H1 (cell line): ENCODE data around the gene HGFAC. TPM values are rescaled to one million over a fixed set of nuclear protein-coding genes. Genes with fewer than 3 reads are reported as not detected.

Experiments used
- CTCF ChIA-PET: fragments of 300-600 bp; sonication (Branson Sonifier 250); formaldehyde crosslinking; loops from one replicate; lab custom pipeline; 2021; ENCODE audit not compliant: partially characterized antibody; lab: Charles Lee
- POLR2A ChIA-PET: fragments of 300-600 bp; sonication (Branson Sonifier 250); formaldehyde crosslinking; loops from one replicate; lab custom pipeline; 2021; ENCODE audit warnings: inconsistent platforms; ENCODE audit not compliant: partially characterized antibody; lab: Charles Lee
- DNase-seq, 2 experiments: peaks; one replicate each; pipeline versions ENCODE4 v3.0.0 to v3.0.0-alpha.2; 2010 to 2022; ENCODE audit warnings: low spot score in 2 of 2, low read depth in 1 of 2, mixed read lengths in 1 of 2
- FAIRE-seq: peaks from 2 replicates; lab custom pipeline; 2011; peaks lifted over from hg19 to GRCh38; lab: Jason Lieb, UNC
- H2AFZ ChIP-seq: 2 replicates; pipeline ENCODE4 v1.8.1; 2012; ENCODE audit warnings: low read length, inconsistent platforms
- H2AK5ac ChIP-seq: 2 replicates; pipeline ENCODE4 v1.6.1; 2013; ENCODE audit warnings: low read depth, low read length
- H2BK120ac ChIP-seq: replicated peaks from 2 replicates; pipeline ENCODE3; 2013; ENCODE audit warnings: low read depth, low read length, inconsistent platforms
- H2BK12ac ChIP-seq: 2 replicates; pipeline ENCODE4 v1.6.1; 2013; ENCODE audit warnings: low read depth, low read length
- H2BK15ac ChIP-seq: 2 replicates; pipeline ENCODE4 v1.6.1; 2013; ENCODE audit warnings: low read length
- H2BK20ac ChIP-seq: 2 replicates; pipeline ENCODE4 v1.6.1; 2013; ENCODE audit warnings: low read length
- H2BK5ac ChIP-seq: 2 replicates; pipeline ENCODE4 v1.6.1; 2013; ENCODE audit warnings: low read depth, low read length
- H3K14ac ChIP-seq: 2 replicates; pipeline ENCODE4 v1.6.1; 2013; ENCODE audit warnings: inconsistent platforms; ENCODE audit not compliant: insufficient read length
- H3K18ac ChIP-seq: 2 replicates; pipeline ENCODE4 v1.6.1; 2013; ENCODE audit warnings: low read length; ENCODE audit errors: extremely low read depth
- H3K23ac ChIP-seq: 2 replicates; pipeline ENCODE4 v1.6.1; 2013; ENCODE audit warnings: inconsistent platforms; ENCODE audit not compliant: insufficient read length
- H3K23me2 ChIP-seq: 2 replicates; pipeline ENCODE4 v1.6.1; 2013; ENCODE audit warnings: low read depth, low read length
- H3K27ac ChIP-seq: 2 replicates; pipeline ENCODE4 v1.6.1; 2011; ENCODE audit warnings: low read depth, low read length, inconsistent platforms
- H3K27me3 ChIP-seq, 4 experiments: replicated peaks in 1 of 4; 1 replicate in 1 of 4; 2 replicates in 3 of 4; pipeline versions ENCODE4 v1.6.1 to v1.8.1; 2011 to 2013; ENCODE audit warnings: low read length in 3 of 4, mild to moderate bottlenecking in 3 of 4, inconsistent platforms in 2 of 4, mixed read lengths in 2 of 4, moderate library complexity in 1 of 4; ENCODE audit not compliant: control insufficient read depth in 3 of 4, insufficient read depth in 3 of 4; ENCODE audit errors: extremely low read depth in 1 of 4
- H3K36me3 ChIP-seq, 4 experiments: 2 replicates each; pipeline versions ENCODE4 v1.6.1 to v1.8.1; 2011 to 2013; ENCODE audit warnings: mild to moderate bottlenecking in 4 of 4, low read length in 3 of 4, moderate library complexity in 2 of 4, control low read depth in 1 of 4, inconsistent platforms in 1 of 4; ENCODE audit not compliant: insufficient read depth in 4 of 4, control insufficient read depth in 2 of 4
- H3K4ac ChIP-seq: replicated peaks from 2 replicates; pipeline ENCODE3; 2013; ENCODE audit warnings: low read length, low read depth, mixed read lengths, inconsistent platforms; ENCODE audit not compliant: insufficient read length
- H3K4me1 ChIP-seq, 4 experiments: replicated peaks in 1 of 4; 1 replicate in 1 of 4; 2 replicates in 3 of 4; pipeline versions ENCODE4 v1.6.1 to v1.8.1; 2011 to 2013; ENCODE audit warnings: low read length in 3 of 4, inconsistent platforms in 2 of 4, mixed read lengths in 1 of 4; ENCODE audit not compliant: insufficient read depth in 4 of 4, control insufficient read depth in 3 of 4
- H3K4me2 ChIP-seq, 2 experiments: 2 replicates each; pipeline versions ENCODE4 v1.6.1 to v1.8.1; 2011 to 2013; ENCODE audit warnings: low read depth in 2 of 2, low read length in 2 of 2, control low read depth in 1 of 2, inconsistent platforms in 1 of 2, mild to moderate bottlenecking in 1 of 2; ENCODE audit not compliant: insufficient read depth in 1 of 2
- H3K4me3 ChIP-seq, 4 experiments: fragments of 200-600, 300-600 bp in 1 of 4; sonication (generic), shearing (Covaris generic), sonication (Bioruptor Twin) in 1 of 4; 2 replicates each; pipeline versions ENCODE4 v1.5.1 to v1.8.1; 2011 to 2016; ENCODE audit warnings: low read length in 4 of 4, low read depth in 3 of 4, control low read depth in 2 of 4, inconsistent platforms in 2 of 4, mild to moderate bottlenecking in 2 of 4, mixed read lengths in 1 of 4, moderate library complexity in 1 of 4; ENCODE audit not compliant: insufficient read depth in 2 of 4; ENCODE audit errors: extremely low read depth in 1 of 4
- H3K56ac ChIP-seq: replicated peaks from 2 replicates; pipeline ENCODE3; 2013; ENCODE audit warnings: low read depth, mild to moderate bottlenecking, mixed read lengths, low read length, inconsistent platforms; ENCODE audit not compliant: insufficient read length
- H3K79me1 ChIP-seq: 2 replicates; pipeline ENCODE4 v1.6.1; 2013; ENCODE audit warnings: low read depth, low read length, control low read depth
- H3K79me2 ChIP-seq, 2 experiments: 2 replicates each; pipeline versions ENCODE4 v1.6.1 to v1.8.1; 2012 to 2013; ENCODE audit warnings: low read length in 2 of 2, mild to moderate bottlenecking in 2 of 2, inconsistent platforms in 1 of 2; ENCODE audit not compliant: insufficient read depth in 2 of 2, control insufficient read depth in 1 of 2
- H3K9ac ChIP-seq, 4 experiments: replicated peaks in 1 of 4; 1 replicate in 1 of 4; 2 replicates in 3 of 4; pipeline versions ENCODE4 v1.6.1 to v1.8.1; 2011 to 2013; ENCODE audit warnings: low read depth in 3 of 4, low read length in 3 of 4, control low read depth in 2 of 4, mild to moderate bottlenecking in 2 of 4, moderate library complexity in 2 of 4, inconsistent platforms in 1 of 4; ENCODE audit errors: extremely low read depth in 1 of 4
- H3K9me3 ChIP-seq, 2 experiments: 2 replicates each; pipeline versions ENCODE4 v1.6.1 to v1.8.1; 2012 to 2013; ENCODE audit warnings: mild to moderate bottlenecking in 2 of 2, moderate library complexity in 2 of 2, control low read depth in 1 of 2, inconsistent platforms in 1 of 2, low read depth in 1 of 2, low read length in 1 of 2, mixed read lengths in 1 of 2; ENCODE audit not compliant: insufficient read depth in 2 of 2
- H4K20me1 ChIP-seq, 2 experiments: replicated peaks in 1 of 2; 2 replicates each; pipeline versions ENCODE3 to v1.8.1; 2011 to 2013; ENCODE audit warnings: inconsistent platforms in 2 of 2, low read length in 2 of 2, mild to moderate bottlenecking in 1 of 2; ENCODE audit not compliant: insufficient read depth in 2 of 2, control insufficient read depth in 1 of 2
- H4K5ac ChIP-seq: 2 replicates; pipeline ENCODE4 v1.6.1; 2013; ENCODE audit warnings: low read length, low read depth, mixed read lengths, inconsistent platforms; ENCODE audit not compliant: insufficient read length
- H4K8ac ChIP-seq: 2 replicates; pipeline ENCODE4 v1.8.0; 2013; ENCODE audit warnings: mild to moderate bottlenecking, moderate library complexity, low read length, inconsistent platforms; ENCODE audit not compliant: insufficient read depth; ENCODE audit errors: extremely low read depth
- H4K91ac ChIP-seq: replicated peaks from 2 replicates; pipeline ENCODE3; 2013; ENCODE audit warnings: low read length, mixed read lengths, inconsistent platforms; ENCODE audit not compliant: insufficient read length
- ASH2L ChIP-seq: fragments of 200-600, 300-600 bp; sonication (generic); IDR thresholded peaks from one replicate; pipeline ENCODE4 v1.7.1; 2017; ENCODE audit warnings: low read length
- BCL11A ChIP-seq, 2 experiments: IDR thresholded peaks; one replicate each; pipeline ENCODE4 v1.6.1; 2011; ENCODE audit warnings: low read depth in 2 of 2, low read length in 2 of 2, mild to moderate bottlenecking in 2 of 2
- CBX5 ChIP-seq: fragments of 300-800, 300-1000 bp; sonication (generic); IDR thresholded peaks from 2 replicates; pipeline ENCODE4 v1.7.1; 2016; ENCODE audit warnings: antibody characterized with exemption, low read length, low read depth
- CTBP2 ChIP-seq: IDR thresholded peaks from 2 replicates; pipeline ENCODE4 v1.7.0; 2011; ENCODE audit warnings: borderline replicate concordance, mild to moderate bottlenecking, moderate library complexity, mixed read lengths, low read length; ENCODE audit not compliant: insufficient read depth, insufficient read length
- EP300 ChIP-seq, 2 experiments: IDR thresholded peaks; 1 replicate in 1 of 2; 2 replicates in 1 of 2; pipeline ENCODE4 v1.6.1; 2011 to 2012; ENCODE audit warnings: low read depth in 2 of 2, low read length in 2 of 2, mild to moderate bottlenecking in 2 of 2, borderline replicate concordance in 1 of 2, inconsistent platforms in 1 of 2, moderate library complexity in 1 of 2
- EZH2 ChIP-seq: fragments of 200-600 bp; sonication (generic); IDR thresholded peaks from 2 replicates; pipeline ENCODE4 v1.7.1; 2012; ENCODE audit warnings: low read depth, mild to moderate bottlenecking, moderate library complexity, low read length, inconsistent platforms; ENCODE audit not compliant: severe bottlenecking
- HDAC2 ChIP-seq, 2 experiments: fragments of 300-600 bp in 1 of 2; sonication (generic) in 1 of 2; IDR thresholded peaks; 2 replicates each; pipeline ENCODE4 v1.6.1; 2011 to 2012; ENCODE audit warnings: low read depth in 2 of 2, low read length in 2 of 2, mild to moderate bottlenecking in 2 of 2, moderate library complexity in 2 of 2, borderline replicate concordance in 1 of 2, inconsistent platforms in 1 of 2
- POLR2A ChIP-seq, 2 experiments: IDR thresholded peaks; 1 replicate in 1 of 2; 2 replicates in 1 of 2; pipeline ENCODE4 v1.6.1; 2011; ENCODE audit warnings: low read depth in 2 of 2, low read length in 2 of 2, mild to moderate bottlenecking in 2 of 2; ENCODE audit errors: control extremely low read depth in 1 of 2
- RBBP5 ChIP-seq: IDR thresholded peaks from 2 replicates; pipeline ENCODE4 v1.7.1; 2012; ENCODE audit warnings: low read depth, mild to moderate bottlenecking, inconsistent platforms, low read length, moderate library complexity, borderline replicate concordance
- RFX5 ChIP-seq: IDR thresholded peaks from 2 replicates; pipeline ENCODE4 v1.6.1; 2011; ENCODE audit warnings: low read depth, low read length, improper control_type of control experiment, borderline replicate concordance
- SRF ChIP-seq: IDR thresholded peaks from 2 replicates; pipeline ENCODE4 v1.6.1; 2011; ENCODE audit warnings: mild to moderate bottlenecking, low read depth, low read length, moderate library complexity
- TAF7 ChIP-seq: optimal IDR thresholded peaks from 2 replicates; pipeline ENCODE3; 2011; ENCODE audit warnings: low read depth, mild to moderate bottlenecking, inconsistent platforms, low read length, moderate library complexity, borderline replicate concordance
- TEAD4 ChIP-seq: IDR thresholded peaks from 2 replicates; pipeline ENCODE4 v1.6.1; 2012; ENCODE audit warnings: low read depth, low read length, inconsistent platforms, mixed read lengths
- WGBS, 2 experiments: shearing (Covaris generic) in 1 of 2; methylation state at CpG; one replicate each; pipeline versions ENCODE4 v1.1.6 to v1.1.7; 2013 to 2015; ENCODE audit warnings: low lambda C conversion rate in 2 of 2, mixed read lengths in 2 of 2, inconsistent platforms in 1 of 2, low coverage in 1 of 2, missing lambda C conversion rate in 1 of 2; ENCODE audit not compliant: insufficient replicate concordance in 2 of 2, insufficient coverage in 1 of 2, insufficient read length in 1 of 2; ENCODE audit errors: extremely low coverage in 1 of 2, missing lambda C conversion rate in 1 of 2; 5-methylcytosine and 5-hydroxymethylcytosine counted together
- polyA plus RNA-seq, 7 experiments: library from polyadenylated mRNA; depleted of rRNA in 3 of 7; stranded (reverse) in 5 of 7; unstranded in 2 of 7; fragments of >200 nt in 5 of 7; fragments of 200-250 nt in 2 of 7; gene quantifications; 1 replicate in 5 of 7; 2 replicates in 1 of 7; 4 replicates in 1 of 7; pipeline versions ENCODE4 v1.2.1 to v1.2.3, GENCODE V29; 2011 to 2013; ENCODE audit warnings: missing spikeins in 2 of 7, mixed read lengths in 2 of 7
- total RNA-seq: library from RNA; stranded (reverse); fragmentation: NEBNext Ultra II Directional; extraction: Animal tissue kit (Norgen Biotek cat#: 25700); gene quantifications from 2 replicates; pipeline ENCODE4 v1.2.1, GENCODE V29; 2021
- TF ChIP-seq, protein P1 (sequence below): IDR thresholded peaks from 2 replicates; pipeline ENCODE4 v1.6.1; 2012; ENCODE audit warnings: inconsistent platforms

The HGFAC gene
- total and polyA plus RNA-seq, 2 of the 8 experiments (the other 6 are each of a cell fraction or from before 2014, with no cell fraction given), result 0.14 to 0.15 TPM

GRCh38 chr4:3438847-3439180, 3.0 kb upstream of the HGFAC start:
- Histone ChIP-seq H2BK20ac (no peak overlapping the region), H4K20me1 (no peaks in the 10 kb centered on the region), H3K79me1 (no peaks in the 10 kb centered on the region)
- no peak for TF ChIP-seq CBX5
- TF ChIP-seq SRF, result no peak
- no peak for TF ChIP-seq POLR2A (IDR thresholded peaks at IDR 0.05; ENCODE audit: control extremely low read depth in 1 of 2, low read depth in 2 of 2, low read length in 2 of 2)
- TF ChIP-seq, protein P1, sequence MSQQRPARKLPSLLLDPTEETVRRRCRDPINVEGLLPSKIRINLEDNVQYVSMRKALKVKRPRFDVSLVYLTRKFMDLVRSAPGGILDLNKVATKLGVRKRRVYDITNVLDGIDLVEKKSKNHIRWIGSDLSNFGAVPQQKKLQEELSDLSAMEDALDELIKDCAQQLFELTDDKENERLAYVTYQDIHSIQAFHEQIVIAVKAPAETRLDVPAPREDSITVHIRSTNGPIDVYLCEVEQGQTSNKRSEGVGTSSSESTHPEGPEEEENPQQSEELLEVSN, result no peak
- TF ChIP-seq EZH2, result no peak
- no peak for TF ChIP-seq RBBP5
- no peak for TF ChIP-seq RFX5
- TF ChIP-seq TAF7, result no peak
- no peak for TF ChIP-seq TEAD4
- TF ChIP-seq EP300 (IDR thresholded peaks at IDR 0.05; ENCODE audit: borderline replicate concordance in 1 of 2, low read depth in 2 of 2, low read length in 2 of 2), result no peak
- TF ChIP-seq BCL11A (IDR thresholded peaks at IDR 0.05; ENCODE audit: low read depth in 2 of 2, low read length in 2 of 2), result no peak
- no peak for TF ChIP-seq CTBP2
- no peak for TF ChIP-seq HDAC2 (IDR thresholded peaks at IDR 0.05; ENCODE audit: borderline replicate concordance in 1 of 2, low read depth in 2 of 2, low read length in 2 of 2)
- TF ChIP-seq ASH2L, result no peak
- TF ChIP-seq, all 59 proteins: peak for 0
- Histone ChIP-seq H3K4me2 (no peak overlapping the region), H3K56ac (no peak overlapping the region), H3K4me1 (peaks cover 0 to 5% (median 2%) of the 10 kb centered on the region in 4 experiments; a peak in 3 of 7 replicates), H3K4me3 (no peak overlapping the region), H3K27ac (no peak overlapping the region), H4K5ac (no peak overlapping the region), H3K23ac (no peak overlapping the region), H3K4ac (no peak overlapping the region), H2BK15ac (no peak overlapping the region), H3K14ac (no peak overlapping the region), H3K79me2 (no peaks in the 10 kb centered on the region), H4K8ac (no peak overlapping the region), H3K36me3 (no peaks in the 10 kb centered on the region), H2AFZ (no peak overlapping the region), H3K23me2 (no peaks in the 10 kb centered on the region), H3K9ac (no peak overlapping the region), H4K91ac (no peak overlapping the region), H2AK5ac (no peak overlapping the region), H3K27me3 (no peaks in the 10 kb centered on the region; a peak in 1 of 7 replicates), H3K18ac (no peak overlapping the region), H2BK12ac (no peak overlapping the region), H3K9me3 (no peaks in the 10 kb centered on the region), H2BK5ac (no peak overlapping the region), H2BK120ac (no peak overlapping the region)
- 87% methylated on average over 8 of the region's 10 CpGs; no CpG with 5 or more reads in 1 of the 2 experiments for WGBS, 2 experiments
- no peak for DNase-seq
- ChIA-PET CTCF (interaction anchor here (0.6 to 11.6 kb wide), 7 partner anchors 9 to 93 kb away, joined by 3 to 152 read pairs (median 8); no protein-coding TSS in a partner anchor), POLR2A (no interaction called here)
- FAIRE-seq, result no peak
